WTC11 (cell line): ENCODE results near the gene KRT12. TPM values are rescaled to one million over a fixed set of nuclear protein-coding genes. Genes with fewer than 3 reads are reported as not detected.

Source experiments
- ATAC-seq: fragments of 200-7000 bp; cut with Tn5 transposase; 2 replicates; pipeline ENCODE4 v1.10.0; 2021; ENCODE audit warnings: mild to moderate bottlenecking, moderate library complexity
- CTCF ChIA-PET: fragments of 300-600 bp; sonication (Branson Sonifier 250); formaldehyde crosslinking; loops from one replicate; lab custom pipeline; 2021; ENCODE audit warnings: antibody characterized with exemption; lab: Charles Lee
- POLR2A ChIA-PET: fragments of 350-600 bp; sonication (Branson Sonifier 250); formaldehyde crosslinking; loops from one replicate; lab custom pipeline; 2021; ENCODE audit warnings: antibody characterized with exemption; lab: Charles Lee
- DNase-seq: peaks from one replicate; pipeline ENCODE4 v3.0.0; 2021; ENCODE audit warnings: low spot score
- H3K27ac Mint-ChIP-seq: 2 replicates; pipeline ENCODE4 v1.8.0; 2021; ENCODE audit warnings: mixed read lengths
- H3K27me3 Mint-ChIP-seq: 2 replicates; pipeline ENCODE4 v1.8.0; 2021; ENCODE audit warnings: low read depth, mild to moderate bottlenecking, moderate library complexity, mixed read lengths
- H3K36me3 Mint-ChIP-seq: 2 replicates; pipeline ENCODE4 v1.8.0; 2021; ENCODE audit warnings: mixed read lengths
- H3K4me1 Mint-ChIP-seq: 2 replicates; pipeline ENCODE4 v1.8.0; 2022; ENCODE audit warnings: mixed read lengths
- H3K4me3 Mint-ChIP-seq: 2 replicates; pipeline ENCODE4 v1.8.0; 2021; ENCODE audit warnings: mild to moderate bottlenecking, moderate library complexity, mixed read lengths
- H3K9me3 Mint-ChIP-seq: 2 replicates; pipeline ENCODE4 v1.8.0; 2021; ENCODE audit warnings: mixed read lengths
- CDX4 ChIP-seq: fragments of 250-450 bp; sonication (Bioruptor Pico); IDR thresholded peaks from 2 replicates; pipeline ENCODE4 v1.9.0; 2021; ENCODE audit warnings: moderate library complexity, mild to moderate bottlenecking, inconsistent platforms, borderline replicate concordance
- CREM ChIP-seq: sonication (generic); formaldehyde crosslinking; IDR thresholded peaks from 2 replicates; pipeline ENCODE4 v1.8.1; 2022; ENCODE audit warnings: mild to moderate bottlenecking, missing genetic modification reagents, moderate library complexity
- EMX1 ChIP-seq: fragments of 250-450 bp; sonication (Bioruptor Pico); IDR thresholded peaks from 2 replicates; pipeline ENCODE4 v1.8.0; 2021; ENCODE audit warnings: mild to moderate bottlenecking
- ERG ChIP-seq: fragments of 250-450 bp; sonication (Bioruptor Pico); IDR thresholded peaks from 2 replicates; pipeline ENCODE4 v1.8.0; 2021; ENCODE audit warnings: mild to moderate bottlenecking
- FOXJ3 ChIP-seq: sonication (generic); formaldehyde crosslinking; IDR thresholded peaks from 2 replicates; pipeline ENCODE4 v1.9.0; 2021; ENCODE audit warnings: missing genetic modification reagents, mild to moderate bottlenecking, borderline replicate concordance
- GABPB1 ChIP-seq: sonication (generic); formaldehyde crosslinking; IDR thresholded peaks from 2 replicates; pipeline ENCODE4 v1.8.1; 2023; ENCODE audit warnings: mild to moderate bottlenecking, missing genetic modification reagents
- GTF2I ChIP-seq: fragments of 250-450 bp; sonication (Bioruptor Pico); conservative IDR thresholded peaks from 2 replicates; pipeline ENCODE4 v1.4.0; 2021; ENCODE audit warnings: mild to moderate bottlenecking
- JUN ChIP-seq: sonication (generic); formaldehyde crosslinking; IDR thresholded peaks from 2 replicates; pipeline ENCODE4 v1.8.0; 2023; ENCODE audit warnings: mild to moderate bottlenecking, missing genetic modification reagents
- SMAD4 ChIP-seq: sonication (generic); formaldehyde crosslinking; IDR thresholded peaks from 2 replicates; pipeline ENCODE4 v1.8.0; 2022; ENCODE audit warnings: mild to moderate bottlenecking, missing genetic modification reagents
- SP1 ChIP-seq: sonication (generic); formaldehyde crosslinking; conservative IDR thresholded peaks from 2 replicates; pipeline ENCODE4 v1.8.1; 2022; ENCODE audit warnings: missing genetic modification reagents
- ZBTB21 ChIP-seq: sonication (generic); formaldehyde crosslinking; IDR thresholded peaks from 2 replicates; pipeline ENCODE4 v1.8.1; 2023; ENCODE audit warnings: mild to moderate bottlenecking, missing genetic modification reagents, borderline replicate concordance
- ZNF121 ChIP-seq: sonication (generic); formaldehyde crosslinking; IDR thresholded peaks from 2 replicates; pipeline ENCODE4 v1.8.0; 2023; ENCODE audit warnings: missing genetic modification reagents
- ZNF317 ChIP-seq: sonication (generic); formaldehyde crosslinking; IDR thresholded peaks from 2 replicates; pipeline ENCODE4 v1.8.1; 2023; ENCODE audit warnings: low read depth, mild to moderate bottlenecking, moderate library complexity, missing genetic modification reagents, borderline replicate concordance
- total RNA-seq: library from RNA; stranded (reverse); gene quantifications from 3 replicates; pipeline ENCODE4 v1.2.3, GENCODE V29; 2021
- TF ChIP-seq, protein P1 (sequence below): sonication (generic); formaldehyde crosslinking; IDR thresholded peaks from 2 replicates; pipeline ENCODE4 v1.8.1; 2023; ENCODE audit warnings: mild to moderate bottlenecking, missing genetic modification reagents
- TF ChIP-seq, protein P2 (sequence below): fragments of 250-450 bp; sonication (Bioruptor Pico); IDR thresholded peaks from 2 replicates; pipeline ENCODE4 v1.9.0; 2021; ENCODE audit warnings: mild to moderate bottlenecking
- TF ChIP-seq, protein P3 (sequence below): sonication (generic); formaldehyde crosslinking; IDR thresholded peaks from 2 replicates; pipeline ENCODE4 v1.8.0; 2022; ENCODE audit warnings: missing genetic modification reagents
- TF ChIP-seq, protein P4 (sequence below): sonication (generic); formaldehyde crosslinking; IDR thresholded peaks from 2 replicates; pipeline ENCODE4 v1.8.1; 2023; ENCODE audit warnings: mild to moderate bottlenecking, missing genetic modification reagents, moderate library complexity

Gene KRT12
- total RNA-seq, 1 experiment from 2014 or later: not detected

DNA sequence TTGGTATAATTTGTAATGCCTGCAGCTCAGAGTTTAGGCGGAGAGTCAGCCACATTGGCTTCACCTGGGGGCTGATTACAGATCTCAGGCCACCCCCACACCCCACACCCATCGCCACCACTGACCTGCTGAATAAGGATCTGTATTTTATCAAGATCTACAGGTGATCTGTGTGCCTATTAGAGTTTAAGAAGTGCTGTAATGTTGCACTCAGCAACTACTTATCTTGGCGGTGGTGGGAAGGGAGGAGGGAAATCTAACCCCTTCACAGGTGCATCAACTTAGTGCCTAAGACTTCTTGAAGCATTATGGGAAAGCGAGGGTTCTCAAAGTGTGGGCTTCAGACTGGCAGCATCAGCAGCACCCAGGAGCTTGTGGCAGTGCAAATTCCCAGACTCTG, 35.5 kb upstream of the KRT12 start:
- Mint-ChIP-seq H3K4me3 (no peak overlapping the region), H3K36me3 (no peaks in the 10 kb centered on the region), H3K27ac (no peak overlapping the region)
- CTCF ChIA-PET: interaction anchor here (1.0 to 1.2 kb wide), 2 partner anchors 39 to 287 kb away, joined by 3 read pairs; no protein-coding TSS in a partner anchor
- TF ChIP-seq GTF2I (no peak), ERG (CRISPR knock-in tag) (no peak), ZBTB21 (no peak)
- TF ChIP-seq, protein P1, sequence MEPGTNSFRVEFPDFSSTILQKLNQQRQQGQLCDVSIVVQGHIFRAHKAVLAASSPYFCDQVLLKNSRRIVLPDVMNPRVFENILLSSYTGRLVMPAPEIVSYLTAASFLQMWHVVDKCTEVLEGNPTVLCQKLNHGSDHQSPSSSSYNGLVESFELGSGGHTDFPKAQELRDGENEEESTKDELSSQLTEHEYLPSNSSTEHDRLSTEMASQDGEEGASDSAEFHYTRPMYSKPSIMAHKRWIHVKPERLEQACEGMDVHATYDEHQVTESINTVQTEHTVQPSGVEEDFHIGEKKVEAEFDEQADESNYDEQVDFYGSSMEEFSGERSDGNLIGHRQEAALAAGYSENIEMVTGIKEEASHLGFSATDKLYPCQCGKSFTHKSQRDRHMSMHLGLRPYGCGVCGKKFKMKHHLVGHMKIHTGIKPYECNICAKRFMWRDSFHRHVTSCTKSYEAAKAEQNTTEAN (CRISPR knock-in tag): no peak
- TF ChIP-seq, all 79 proteins: peak for 0
- Mint-ChIP-seq H3K27me3 (no peaks in the 10 kb centered on the region), H3K4me1 (peaks cover 12% of the 10 kb centered on the region), H3K9me3 (no peaks in the 10 kb centered on the region)
- POLR2A ChIA-PET: no interaction called here
- ATAC-seq (no peak), DNase-seq (no peak)

- no peak for DNase-seq
- no peak for ATAC-seq
- H3K4me1 Mint-ChIP-seq: peaks cover 12% of the 10 kb centered on the region
- H3K4me3 Mint-ChIP-seq: no peak overlapping the region
- POLR2A ChIA-PET: no interaction called here
- H3K27ac Mint-ChIP-seq: no peak overlapping the region
- peak; percentile 79 for TF ChIP-seq GABPB1
- TF ChIP-seq, protein P2, sequence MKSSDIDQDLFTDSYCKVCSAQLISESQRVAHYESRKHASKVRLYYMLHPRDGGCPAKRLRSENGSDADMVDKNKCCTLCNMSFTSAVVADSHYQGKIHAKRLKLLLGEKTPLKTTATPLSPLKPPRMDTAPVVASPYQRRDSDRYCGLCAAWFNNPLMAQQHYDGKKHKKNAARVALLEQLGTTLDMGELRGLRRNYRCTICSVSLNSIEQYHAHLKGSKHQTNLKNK (CRISPR knock-in tag): no peak
- CTCF ChIA-PET: interaction anchor here (1.0 to 1.4 kb wide), 3 partner anchors 39 to 287 kb away, joined by 3 to 6 read pairs (median 3); no protein-coding TSS in a partner anchor
- H3K27me3 Mint-ChIP-seq: no peaks in the 10 kb centered on the region
- no peaks in the 10 kb centered on the region for H3K9me3 Mint-ChIP-seq
- no peaks in the 10 kb centered on the region for H3K36me3 Mint-ChIP-seq
These were observed 35.0 kb upstream of the KRT12 start for GRCh38 chr17:40901981-40902474.

DNA sequence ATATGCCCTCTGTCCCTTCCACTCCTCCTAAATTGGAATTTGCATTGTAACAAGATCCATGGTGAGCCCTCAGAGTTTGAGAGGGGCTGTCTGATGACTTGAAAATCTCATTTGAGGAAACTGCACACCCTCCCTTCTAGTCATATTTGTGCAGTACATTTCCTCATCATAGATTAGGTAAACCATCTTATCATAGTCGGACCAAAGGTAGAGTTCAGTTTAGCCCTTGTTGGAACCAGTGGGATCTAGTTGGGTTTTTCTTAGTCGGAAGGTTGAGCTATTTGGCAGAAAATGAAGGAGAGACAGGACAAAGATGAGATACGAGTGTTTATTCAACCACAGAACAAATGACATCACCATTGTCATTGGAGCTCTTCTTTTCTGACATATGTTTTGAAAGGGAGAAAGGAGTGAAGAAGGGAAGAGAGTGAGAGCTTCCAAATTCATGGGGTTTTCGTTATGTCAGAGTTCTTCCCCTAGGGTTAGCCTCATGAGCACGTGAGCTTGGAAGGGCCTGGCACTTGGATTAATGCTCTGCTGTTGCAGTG, 33.9 kb upstream of the KRT12 start:
- DNase-seq (no peak), ATAC-seq (no peak)
- H3K4me1 Mint-ChIP-seq: peaks cover 12% of the 10 kb centered on the region
- no peaks in the 10 kb centered on the region for H3K9me3 Mint-ChIP-seq
- no peaks in the 10 kb centered on the region for H3K36me3 Mint-ChIP-seq
- no peak overlapping the region for H3K27ac Mint-ChIP-seq
- no peak overlapping the region for H3K4me3 Mint-ChIP-seq
- POLR2A ChIA-PET: interaction anchor here (0.6 kb wide), 1 partner anchor 672 kb away, joined by 3 read pairs; no protein-coding TSS in a partner anchor
- CTCF ChIA-PET: interaction anchor here (1.1 to 1.4 kb wide), 2 partner anchors 38 to 648 kb away, joined by 4 to 6 read pairs; no protein-coding TSS in a partner anchor
- H3K27me3 Mint-ChIP-seq: no peaks in the 10 kb centered on the region
- TF ChIP-seq EMX1 (CRISPR knock-in tag): no peak
- no peak for TF ChIP-seq SP1 (CRISPR knock-in tag)
- TF ChIP-seq, all 79 proteins: peak for 0

DNA sequence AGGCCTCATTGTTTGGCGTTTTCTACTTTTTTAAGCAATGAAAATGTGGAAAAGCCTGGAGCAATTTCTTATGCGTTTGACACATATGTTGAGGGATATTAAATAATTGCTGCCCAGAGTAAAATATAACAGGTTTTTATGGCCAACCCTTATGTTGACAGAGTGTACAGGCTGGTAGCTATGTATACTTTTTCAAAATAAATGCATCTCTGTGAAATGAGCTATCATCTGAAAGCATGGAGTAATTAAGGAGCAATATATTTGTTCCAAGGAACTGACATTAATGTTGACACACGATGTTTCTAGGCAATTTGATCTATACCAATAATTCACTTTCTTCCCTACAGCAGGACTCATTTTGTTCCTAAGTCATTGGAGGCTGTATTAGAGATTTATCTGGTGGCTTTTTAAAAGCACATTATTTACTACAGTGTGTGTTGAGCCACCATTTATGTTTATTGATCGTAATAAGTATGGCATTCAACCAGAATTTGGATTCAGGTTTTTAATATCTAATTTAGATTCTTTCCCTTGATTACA, 30.0 kb upstream of the KRT12 start:
- H3K27me3 Mint-ChIP-seq: no peaks in the 10 kb centered on the region; the same call in 1 of the 2 replicates
- DNase-seq: no peak
- ChIA-PET POLR2A (no interaction called here), CTCF (no interaction called here)
- H3K9me3 Mint-ChIP-seq: no peaks in the 10 kb centered on the region; the same call in 1 of the 2 replicates
- peaks cover 7% of the 10 kb centered on the region; the same call in 1 of the 2 replicates for H3K4me1 Mint-ChIP-seq
- no peak overlapping the region for H3K27ac Mint-ChIP-seq
- no peaks in the 10 kb centered on the region for H3K36me3 Mint-ChIP-seq
- no peak overlapping the region for H3K4me3 Mint-ChIP-seq
- no peak for ATAC-seq
- TF ChIP-seq CDX4 (CRISPR knock-in tag): no peak
- TF ChIP-seq FOXJ3: no peak
- TF ChIP-seq, protein P3, sequence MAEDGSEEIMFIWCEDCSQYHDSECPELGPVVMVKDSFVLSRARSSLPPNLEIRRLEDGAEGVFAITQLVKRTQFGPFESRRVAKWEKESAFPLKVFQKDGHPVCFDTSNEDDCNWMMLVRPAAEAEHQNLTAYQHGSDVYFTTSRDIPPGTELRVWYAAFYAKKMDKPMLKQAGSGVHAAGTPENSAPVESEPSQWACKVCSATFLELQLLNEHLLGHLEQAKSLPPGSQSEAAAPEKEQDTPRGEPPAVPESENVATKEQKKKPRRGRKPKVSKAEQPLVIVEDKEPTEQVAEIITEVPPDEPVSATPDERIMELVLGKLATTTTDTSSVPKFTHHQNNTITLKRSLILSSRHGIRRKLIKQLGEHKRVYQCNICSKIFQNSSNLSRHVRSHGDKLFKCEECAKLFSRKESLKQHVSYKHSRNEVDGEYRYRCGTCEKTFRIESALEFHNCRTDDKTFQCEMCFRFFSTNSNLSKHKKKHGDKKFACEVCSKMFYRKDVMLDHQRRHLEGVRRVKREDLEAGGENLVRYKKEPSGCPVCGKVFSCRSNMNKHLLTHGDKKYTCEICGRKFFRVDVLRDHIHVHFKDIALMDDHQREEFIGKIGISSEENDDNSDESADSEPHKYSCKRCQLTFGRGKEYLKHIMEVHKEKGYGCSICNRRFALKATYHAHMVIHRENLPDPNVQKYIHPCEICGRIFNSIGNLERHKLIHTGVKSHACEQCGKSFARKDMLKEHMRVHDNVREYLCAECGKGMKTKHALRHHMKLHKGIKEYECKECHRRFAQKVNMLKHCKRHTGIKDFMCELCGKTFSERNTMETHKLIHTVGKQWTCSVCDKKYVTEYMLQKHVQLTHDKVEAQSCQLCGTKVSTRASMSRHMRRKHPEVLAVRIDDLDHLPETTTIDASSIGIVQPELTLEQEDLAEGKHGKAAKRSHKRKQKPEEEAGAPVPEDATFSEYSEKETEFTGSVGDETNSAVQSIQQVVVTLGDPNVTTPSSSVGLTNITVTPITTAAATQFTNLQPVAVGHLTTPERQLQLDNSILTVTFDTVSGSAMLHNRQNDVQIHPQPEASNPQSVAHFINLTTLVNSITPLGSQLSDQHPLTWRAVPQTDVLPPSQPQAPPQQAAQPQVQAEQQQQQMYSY (CRISPR knock-in tag): no peak
- no peak for TF ChIP-seq ZNF121
- TF ChIP-seq JUN (CRISPR knock-in tag): no peak
- no peak for TF ChIP-seq SMAD4 (CRISPR knock-in tag)
- TF ChIP-seq CREM: no peak
- TF ChIP-seq, protein P4, sequence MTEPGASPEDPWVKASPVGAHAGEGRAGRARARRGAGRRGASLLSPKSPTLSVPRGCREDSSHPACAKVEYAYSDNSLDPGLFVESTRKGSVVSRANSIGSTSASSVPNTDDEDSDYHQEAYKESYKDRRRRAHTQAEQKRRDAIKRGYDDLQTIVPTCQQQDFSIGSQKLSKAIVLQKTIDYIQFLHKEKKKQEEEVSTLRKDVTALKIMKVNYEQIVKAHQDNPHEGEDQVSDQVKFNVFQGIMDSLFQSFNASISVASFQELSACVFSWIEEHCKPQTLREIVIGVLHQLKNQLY (CRISPR knock-in tag): no peak
- TF ChIP-seq ZNF317 (CRISPR knock-in tag): no peak
